GM10266 (cell line): ENCODE data around the gene AGPS.

Experiments
- DNase-seq: peaks from one replicate; pipeline ENCODE4 v3.0.0; 2012; ENCODE audit errors: extremely low spot score
- CTCF ChIP-seq: IDR thresholded peaks from 2 replicates; pipeline ENCODE4 v1.5.1; 2012; ENCODE audit warnings: mild to moderate bottlenecking, low read depth; ENCODE audit not compliant: control insufficient read depth, insufficient read depth; ENCODE audit errors: missing control alignments

Gene AGPS

DNA sequence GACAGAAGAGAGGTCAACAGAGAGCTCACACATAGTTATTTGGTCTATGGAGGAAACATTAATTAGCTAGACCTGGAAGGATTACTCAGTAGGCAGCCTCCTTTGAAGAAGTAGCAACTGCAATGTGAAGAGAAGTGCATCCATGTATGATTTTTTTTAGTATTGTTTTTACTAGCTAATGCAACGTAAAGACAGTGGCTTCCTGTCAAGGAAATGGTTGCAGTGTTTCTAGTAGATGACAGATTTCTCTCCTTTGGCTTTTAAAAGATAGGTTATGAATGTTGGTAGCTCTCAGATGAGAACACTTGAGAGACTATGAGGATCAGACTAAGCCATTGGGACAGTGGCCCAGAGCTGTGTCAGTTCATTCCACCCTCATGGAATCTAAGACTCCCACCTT is 175.8 kb downstream of the AGPS start:
- TF ChIP-seq CTCF = no peak
- DNase-seq = no peak

- no peak for TF ChIP-seq CTCF
- DNase-seq = no peak
Observed at GRCh38 chr2:177568893-177569292, 176.3 kb downstream of the AGPS start.

GRCh38 chr2:177572236-177572671 is 179.7 kb downstream of the AGPS start:
- no peak for TF ChIP-seq CTCF
- no peak for DNase-seq

- no peak for DNase-seq
- TF ChIP-seq CTCF = no peak
Observed at GRCh38 chr2:177573120-177573519, 180.5 kb downstream of the AGPS start.

DNA sequence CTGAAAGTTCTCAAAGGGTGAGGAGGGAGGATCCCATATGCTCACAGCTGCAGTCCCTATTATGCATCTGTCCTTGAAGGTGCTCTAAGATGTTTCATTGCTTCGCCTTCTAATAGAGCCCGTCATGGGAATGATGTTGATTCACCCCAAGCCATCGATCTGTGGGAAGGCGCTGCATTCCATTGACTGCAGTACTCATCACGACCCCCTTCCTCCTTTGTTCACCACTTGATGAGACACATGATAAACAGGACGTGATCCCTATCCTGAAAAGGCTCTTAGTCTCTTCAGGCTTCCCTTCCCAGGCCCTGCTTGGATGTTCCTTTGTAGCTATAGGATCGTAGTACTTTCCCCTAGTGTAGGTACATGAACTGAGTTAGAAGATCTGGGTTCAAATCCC is 181.8 kb downstream of the AGPS start:
- DNase-seq = no peak
- TF ChIP-seq CTCF = no peak

DNA sequence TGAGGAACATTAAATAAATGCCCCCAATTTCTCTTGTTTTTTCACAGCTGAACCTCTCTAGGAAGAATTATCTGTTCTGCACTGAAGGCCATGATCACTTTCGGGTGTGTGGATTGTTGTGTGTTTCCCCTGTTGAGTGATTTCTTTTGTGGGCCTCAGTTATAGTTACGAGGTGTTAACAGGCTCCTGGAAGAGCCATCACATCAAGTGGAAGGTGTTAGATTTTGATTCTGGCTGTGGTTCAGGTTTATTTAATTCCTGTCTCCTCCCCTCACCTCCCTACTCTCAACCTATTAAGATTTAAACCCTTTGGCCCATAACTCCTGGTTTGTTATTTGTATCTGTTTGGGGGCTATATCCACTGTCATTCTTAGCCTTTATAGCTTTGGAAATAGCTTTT is 182.8 kb downstream of the AGPS start:
- no peak for DNase-seq
- no peak for TF ChIP-seq CTCF

DNA sequence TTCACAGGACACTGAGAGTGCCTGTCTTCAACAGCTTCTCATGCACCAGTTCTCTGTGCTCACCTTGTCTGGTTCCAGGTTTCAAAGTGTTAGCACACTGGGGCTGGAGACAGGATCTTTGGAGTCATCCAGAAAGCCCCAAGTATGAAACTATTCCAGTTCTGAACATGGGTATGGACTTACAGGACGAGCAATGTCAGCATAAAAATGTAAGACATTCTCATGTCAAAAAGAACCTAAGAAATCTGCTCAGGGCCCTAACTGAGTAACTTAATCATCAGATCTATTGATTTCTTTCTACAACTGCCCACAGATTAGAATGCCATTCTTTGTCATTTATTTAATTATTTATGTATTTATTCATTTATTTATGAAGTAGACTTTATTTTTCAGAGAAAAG is 184.5 kb downstream of the AGPS start:
- DNase-seq = no peak
- TF ChIP-seq CTCF = no peak
